Ovary (tissue), 3 donors: Measurements from ENCODE around the gene DACT1.

Experiments used
- CTCF ChIP-seq, 3 donors: fragments of 450-650 bp in 2 of 3; fragments of 200-600 bp in 1 of 3; IDR thresholded peaks; one replicate each; pipeline versions ENCODE4 v1.5.1 to v1.8.0; 2016 to 2022; ENCODE audit warnings: antibody characterized with exemption in 3 of 3, mild to moderate bottlenecking in 1 of 3
- EP300 ChIP-seq: sonication (generic); formaldehyde crosslinking; IDR thresholded peaks from one replicate; pipeline ENCODE4 v1.6.1; 2017; ENCODE audit warnings: antibody characterized with exemption
- POLR2A ChIP-seq: fragments of 450-650 bp; IDR thresholded peaks from one replicate; pipeline ENCODE4 v1.6.1; 2017; ENCODE audit warnings: antibody characterized with exemption, mild to moderate bottlenecking, moderate library complexity
- donor health status: DM: no; HTN: no; CAD: no.

GRCh38 chr14:58671024-58671423 is 33.3 kb downstream of the DACT1 start:
- TF ChIP-seq CTCF (IDR thresholded peaks at IDR 0.05) (no peak), POLR2A (no peak), EP300 (no peak)
